ENCODE data around the gene TSHZ3. TPM values are rescaled to one million over a fixed set of nuclear protein-coding genes. Genes with fewer than 3 reads are reported as not detected.
A peak's percentile ranks its signal among the peaks of the same experiment; 100 is the strongest.

Gene TSHZ3
- total and polyA plus RNA-seq, 9 of the 15 experiments (the other 6 are each of a cell fraction or from before 2014, with no cell fraction given), result 0.03 to 0.13 (median 0.05) TPM; not detected in 5

DNA sequence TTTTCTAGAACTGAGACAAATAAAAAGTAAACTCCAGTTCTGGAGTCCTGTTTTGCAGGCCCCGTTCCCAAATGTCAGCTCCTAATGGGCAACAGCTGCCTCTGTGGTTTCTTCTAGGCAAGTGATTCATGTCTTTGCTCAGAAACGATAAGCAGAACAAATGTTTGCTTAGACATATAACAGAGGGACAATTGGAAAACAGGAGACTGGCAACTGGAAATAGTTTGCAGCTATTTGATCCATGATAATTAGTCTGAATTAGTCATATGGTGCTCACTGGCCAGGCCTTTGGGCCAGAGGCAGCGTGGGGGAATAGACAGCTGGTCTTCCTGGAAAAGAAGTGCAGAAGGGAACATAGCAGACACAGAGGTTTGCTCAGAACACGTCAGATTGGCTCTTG lies 29.2 kb upstream of the TSHZ3 start (continued):
- TF ChIP-seq ARID1B (IDR thresholded peaks at IDR 0.05) (peak; percentile 10; the same call in 1 of the 2 replicates), DIDO1 (tag; IDR thresholded peaks at IDR 0.05; ENCODE audit: low read depth) (no peak), SAFB2 (IDR thresholded peaks at IDR 0.05; ENCODE audit: borderline replicate concordance, low read depth, low read length, severe bottlenecking) (no peak), MEIS2 (IDR thresholded peaks at IDR 0.05; ENCODE audit: partially characterized antibody) (peak; percentile 56), ATF4 (CRISPR knock-in tag; IDR thresholded peaks at IDR 0.05) (no peak), ZNF717 (CRISPR knock-in tag; IDR thresholded peaks at IDR 0.05) (no peak), POLR2AphosphoS2 (IDR thresholded peaks at IDR 0.05; ENCODE audit: low read length) (no peak), ZNF395 (CRISPR knock-in tag; IDR thresholded peaks at IDR 0.05) (no peak), ARID2 (IDR thresholded peaks at IDR 0.05) (no peak), CBFA2T3 (IDR thresholded peaks at IDR 0.05) (peak; percentile 51; the same call in 1 of the 2 replicates), MTA3 (IDR thresholded peaks at IDR 0.05; ENCODE audit: borderline replicate concordance) (no peak), SOX6 (IDR thresholded peaks at IDR 0.05) (peak; percentile 30; the same call in 1 of the 2 replicates), TCF3 (CRISPR knock-in tag; IDR thresholded peaks at IDR 0.05) (peak; percentile 45; the same call in 1 of the 2 replicates), SREBF2 (CRISPR knock-in tag; IDR thresholded peaks at IDR 0.05) (no peak)
- TF ChIP-seq, protein P1, sequence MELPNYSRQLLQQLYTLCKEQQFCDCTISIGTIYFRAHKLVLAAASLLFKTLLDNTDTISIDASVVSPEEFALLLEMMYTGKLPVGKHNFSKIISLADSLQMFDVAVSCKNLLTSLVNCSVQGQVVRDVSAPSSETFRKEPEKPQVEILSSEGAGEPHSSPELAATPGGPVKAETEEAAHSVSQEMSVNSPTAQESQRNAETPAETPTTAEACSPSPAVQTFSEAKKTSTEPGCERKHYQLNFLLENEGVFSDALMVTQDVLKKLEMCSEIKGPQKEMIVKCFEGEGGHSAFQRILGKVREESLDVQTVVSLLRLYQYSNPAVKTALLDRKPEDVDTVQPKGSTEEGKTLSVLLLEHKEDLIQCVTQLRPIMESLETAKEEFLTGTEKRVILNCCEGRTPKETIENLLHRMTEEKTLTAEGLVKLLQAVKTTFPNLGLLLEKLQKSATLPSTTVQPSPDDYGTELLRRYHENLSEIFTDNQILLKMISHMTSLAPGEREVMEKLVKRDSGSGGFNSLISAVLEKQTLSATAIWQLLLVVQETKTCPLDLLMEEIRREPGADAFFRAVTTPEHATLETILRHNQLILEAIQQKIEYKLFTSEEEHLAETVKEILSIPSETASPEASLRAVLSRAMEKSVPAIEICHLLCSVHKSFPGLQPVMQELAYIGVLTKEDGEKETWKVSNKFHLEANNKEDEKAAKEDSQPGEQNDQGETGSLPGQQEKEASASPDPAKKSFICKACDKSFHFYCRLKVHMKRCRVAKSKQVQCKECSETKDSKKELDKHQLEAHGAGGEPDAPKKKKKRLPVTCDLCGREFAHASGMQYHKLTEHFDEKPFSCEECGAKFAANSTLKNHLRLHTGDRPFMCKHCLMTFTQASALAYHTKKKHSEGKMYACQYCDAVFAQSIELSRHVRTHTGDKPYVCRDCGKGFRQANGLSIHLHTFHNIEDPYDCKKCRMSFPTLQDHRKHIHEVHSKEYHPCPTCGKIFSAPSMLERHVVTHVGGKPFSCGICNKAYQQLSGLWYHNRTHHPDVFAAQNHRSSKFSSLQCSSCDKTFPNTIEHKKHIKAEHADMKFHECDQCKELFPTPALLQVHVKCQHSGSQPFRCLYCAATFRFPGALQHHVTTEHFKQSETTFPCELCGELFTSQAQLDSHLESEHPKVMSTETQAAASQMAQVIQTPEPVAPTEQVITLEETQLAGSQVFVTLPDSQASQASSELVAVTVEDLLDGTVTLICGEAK (IDR thresholded peaks at IDR 0.05), result no peak
- TF ChIP-seq, protein P1 (CRISPR knock-in tag; IDR thresholded peaks at IDR 0.05), result no peak
- TF ChIP-seq, protein P2, sequence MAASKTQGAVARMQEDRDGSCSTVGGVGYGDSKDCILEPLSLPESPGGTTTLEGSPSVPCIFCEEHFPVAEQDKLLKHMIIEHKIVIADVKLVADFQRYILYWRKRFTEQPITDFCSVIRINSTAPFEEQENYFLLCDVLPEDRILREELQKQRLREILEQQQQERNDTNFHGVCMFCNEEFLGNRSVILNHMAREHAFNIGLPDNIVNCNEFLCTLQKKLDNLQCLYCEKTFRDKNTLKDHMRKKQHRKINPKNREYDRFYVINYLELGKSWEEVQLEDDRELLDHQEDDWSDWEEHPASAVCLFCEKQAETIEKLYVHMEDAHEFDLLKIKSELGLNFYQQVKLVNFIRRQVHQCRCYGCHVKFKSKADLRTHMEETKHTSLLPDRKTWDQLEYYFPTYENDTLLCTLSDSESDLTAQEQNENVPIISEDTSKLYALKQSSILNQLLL (CRISPR knock-in tag; IDR thresholded peaks at IDR 0.05; ENCODE audit: borderline replicate concordance), result no peak

All from K562 (cell line).